HL-60 (cell line): ENCODE data around the gene CAMK2G.

Experiments
- DNase-seq, 2 experiments: peaks; one replicate each; pipeline ENCODE4 v3.0.0-alpha.2; 2010 to 2020; ENCODE audit warnings: low read depth in 1 of 2, low spot score in 1 of 2
- H3K27ac ChIP-seq: fragments of 250-450 bp; sonication (Bioruptor Pico); replicated peaks from 2 replicates; pipeline ENCODE4 v1.5.1; 2020; ENCODE audit warnings: mild to moderate bottlenecking, moderate library complexity
- H3K27me3 ChIP-seq: fragments of 250-450 bp; sonication (Bioruptor Pico); 2 replicates; pipeline ENCODE4 v1.5.1; 2021; ENCODE audit warnings: mild to moderate bottlenecking, moderate library complexity; ENCODE audit not compliant: insufficient read depth, poor library complexity, severe bottlenecking
- H3K4me3 ChIP-seq: replicated peaks from 2 replicates; pipeline ENCODE4 v1.5.1; 2011; ENCODE audit warnings: mild to moderate bottlenecking, control low read depth, low read length; ENCODE audit not compliant: insufficient read depth
- GABPA ChIP-seq: IDR thresholded peaks from 2 replicates; pipeline ENCODE4 v1.6.1; 2012; ENCODE audit warnings: low read depth
- POLR2AphosphoS5 ChIP-seq: IDR thresholded peaks from 2 replicates; pipeline ENCODE4 v1.6.1; 2012; ENCODE audit warnings: low read depth
- SPI1 ChIP-seq: IDR thresholded peaks from 2 replicates; pipeline ENCODE4 v1.6.1; 2012; ENCODE audit warnings: low read depth, mild to moderate bottlenecking, borderline replicate concordance
- TF ChIP-seq, protein P1 (sequence below): IDR thresholded peaks from 2 replicates; pipeline ENCODE4 v1.6.1; 2012; ENCODE audit warnings: low read depth; ENCODE audit not compliant: insufficient replicate concordance
- TF ChIP-seq, protein P2 (sequence below): IDR thresholded peaks from one replicate; pipeline ENCODE4 v1.5.1; 2011; ENCODE audit warnings: low read length, control low read depth, inconsistent platforms; ENCODE audit not compliant: insufficient read depth

CAMK2G gene

DNA sequence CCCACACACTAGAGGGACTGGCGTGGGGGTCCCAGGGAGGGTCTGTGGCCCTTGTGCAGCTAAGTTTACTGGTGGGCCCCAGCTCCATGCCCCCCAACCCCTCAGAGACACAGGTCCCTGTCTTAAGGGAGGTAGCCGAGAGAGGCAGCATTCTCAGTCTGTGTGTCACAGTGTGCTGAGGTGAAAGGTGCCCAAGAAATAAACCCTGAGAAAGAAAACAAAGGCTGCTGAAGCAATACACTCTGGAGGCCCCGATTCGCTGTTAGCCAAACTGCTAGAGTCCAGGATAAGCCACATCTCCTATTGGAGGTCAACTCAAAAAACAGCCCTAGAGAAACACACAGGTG is 34.3 kb downstream of the CAMK2G start:
- no peak for DNase-seq
- H3K4me3 ChIP-seq: no peak overlapping the region
- no peak overlapping the region for H3K27ac ChIP-seq
- no peaks in the 10 kb centered on the region for H3K27me3 ChIP-seq
- TF ChIP-seq, protein P1, sequence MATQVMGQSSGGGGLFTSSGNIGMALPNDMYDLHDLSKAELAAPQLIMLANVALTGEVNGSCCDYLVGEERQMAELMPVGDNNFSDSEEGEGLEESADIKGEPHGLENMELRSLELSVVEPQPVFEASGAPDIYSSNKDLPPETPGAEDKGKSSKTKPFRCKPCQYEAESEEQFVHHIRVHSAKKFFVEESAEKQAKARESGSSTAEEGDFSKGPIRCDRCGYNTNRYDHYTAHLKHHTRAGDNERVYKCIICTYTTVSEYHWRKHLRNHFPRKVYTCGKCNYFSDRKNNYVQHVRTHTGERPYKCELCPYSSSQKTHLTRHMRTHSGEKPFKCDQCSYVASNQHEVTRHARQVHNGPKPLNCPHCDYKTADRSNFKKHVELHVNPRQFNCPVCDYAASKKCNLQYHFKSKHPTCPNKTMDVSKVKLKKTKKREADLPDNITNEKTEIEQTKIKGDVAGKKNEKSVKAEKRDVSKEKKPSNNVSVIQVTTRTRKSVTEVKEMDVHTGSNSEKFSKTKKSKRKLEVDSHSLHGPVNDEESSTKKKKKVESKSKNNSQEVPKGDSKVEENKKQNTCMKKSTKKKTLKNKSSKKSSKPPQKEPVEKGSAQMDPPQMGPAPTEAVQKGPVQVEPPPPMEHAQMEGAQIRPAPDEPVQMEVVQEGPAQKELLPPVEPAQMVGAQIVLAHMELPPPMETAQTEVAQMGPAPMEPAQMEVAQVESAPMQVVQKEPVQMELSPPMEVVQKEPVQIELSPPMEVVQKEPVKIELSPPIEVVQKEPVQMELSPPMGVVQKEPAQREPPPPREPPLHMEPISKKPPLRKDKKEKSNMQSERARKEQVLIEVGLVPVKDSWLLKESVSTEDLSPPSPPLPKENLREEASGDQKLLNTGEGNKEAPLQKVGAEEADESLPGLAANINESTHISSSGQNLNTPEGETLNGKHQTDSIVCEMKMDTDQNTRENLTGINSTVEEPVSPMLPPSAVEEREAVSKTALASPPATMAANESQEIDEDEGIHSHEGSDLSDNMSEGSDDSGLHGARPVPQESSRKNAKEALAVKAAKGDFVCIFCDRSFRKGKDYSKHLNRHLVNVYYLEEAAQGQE: no peak
- TF ChIP-seq, protein P2, sequence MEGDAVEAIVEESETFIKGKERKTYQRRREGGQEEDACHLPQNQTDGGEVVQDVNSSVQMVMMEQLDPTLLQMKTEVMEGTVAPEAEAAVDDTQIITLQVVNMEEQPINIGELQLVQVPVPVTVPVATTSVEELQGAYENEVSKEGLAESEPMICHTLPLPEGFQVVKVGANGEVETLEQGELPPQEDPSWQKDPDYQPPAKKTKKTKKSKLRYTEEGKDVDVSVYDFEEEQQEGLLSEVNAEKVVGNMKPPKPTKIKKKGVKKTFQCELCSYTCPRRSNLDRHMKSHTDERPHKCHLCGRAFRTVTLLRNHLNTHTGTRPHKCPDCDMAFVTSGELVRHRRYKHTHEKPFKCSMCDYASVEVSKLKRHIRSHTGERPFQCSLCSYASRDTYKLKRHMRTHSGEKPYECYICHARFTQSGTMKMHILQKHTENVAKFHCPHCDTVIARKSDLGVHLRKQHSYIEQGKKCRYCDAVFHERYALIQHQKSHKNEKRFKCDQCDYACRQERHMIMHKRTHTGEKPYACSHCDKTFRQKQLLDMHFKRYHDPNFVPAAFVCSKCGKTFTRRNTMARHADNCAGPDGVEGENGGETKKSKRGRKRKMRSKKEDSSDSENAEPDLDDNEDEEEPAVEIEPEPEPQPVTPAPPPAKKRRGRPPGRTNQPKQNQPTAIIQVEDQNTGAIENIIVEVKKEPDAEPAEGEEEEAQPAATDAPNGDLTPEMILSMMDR: no peak
- TF ChIP-seq SPI1 (no peak), POLR2AphosphoS5 (no peak), GABPA (no peak)

DNA sequence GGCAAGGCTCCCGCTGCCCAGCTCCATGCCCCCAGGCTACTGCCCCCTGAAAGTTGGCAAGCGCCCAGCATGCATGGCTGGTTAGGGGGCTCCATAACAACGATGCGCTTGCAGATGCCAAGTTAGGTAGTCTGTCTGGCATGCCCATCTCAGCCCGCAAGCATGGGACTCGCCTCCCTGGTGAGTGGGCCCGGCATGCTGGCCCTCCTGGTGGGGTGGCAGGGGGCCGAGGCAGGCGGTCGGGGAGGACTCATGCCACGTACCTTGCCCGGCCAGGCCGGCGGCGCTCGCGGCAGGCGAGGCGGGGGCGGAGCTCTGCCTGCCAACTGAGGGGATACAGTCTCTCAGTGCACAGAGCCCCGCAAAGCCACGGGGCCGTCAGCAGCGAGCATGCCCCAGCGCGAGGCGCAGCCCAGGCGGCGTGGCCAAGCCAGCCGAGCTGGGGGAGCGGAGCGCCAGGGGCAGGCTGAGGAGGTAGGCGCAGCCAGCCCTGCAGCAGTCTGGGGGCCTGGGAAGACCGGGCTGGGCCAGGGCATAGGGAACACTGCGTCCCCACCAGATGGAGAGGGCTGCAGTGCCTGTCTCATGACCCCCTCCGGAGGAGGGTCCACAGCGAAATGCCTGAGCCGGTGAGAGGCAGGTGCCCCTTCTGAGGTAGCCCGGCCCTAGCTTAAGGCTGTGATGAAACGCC is 34.9 kb downstream of the CAMK2G start:
- Histone ChIP-seq H3K27ac (no peak overlapping the region), H3K4me3 (no peak overlapping the region), H3K27me3 (no peaks in the 10 kb centered on the region)
- TF ChIP-seq POLR2AphosphoS5: no peak
- TF ChIP-seq, protein P1: no peak
- TF ChIP-seq GABPA: no peak
- TF ChIP-seq, protein P2: no peak
- TF ChIP-seq SPI1: no peak
- no peak for DNase-seq

DNA sequence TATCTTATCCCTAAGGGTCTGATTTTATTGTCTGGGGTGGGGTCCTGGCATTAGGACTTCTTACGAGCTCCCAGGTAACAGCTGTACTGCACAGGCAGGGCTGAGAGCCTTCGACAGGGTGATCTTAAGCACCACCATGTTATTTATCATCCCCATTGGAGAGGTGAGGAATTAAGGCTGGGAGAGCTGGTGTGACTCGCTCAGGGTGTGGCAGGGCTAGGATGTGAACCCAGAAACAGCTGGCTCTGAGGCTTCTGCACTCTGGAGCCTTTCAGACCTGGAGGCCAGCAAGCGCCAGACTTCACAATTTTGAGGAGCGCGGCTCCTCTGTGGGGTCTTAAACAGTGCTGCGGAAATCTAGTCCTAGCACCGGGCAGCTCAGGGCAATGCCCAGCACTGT is 35.5 kb downstream of the CAMK2G start:
- Histone ChIP-seq H3K27ac (no peak overlapping the region), H3K27me3 (no peaks in the 10 kb centered on the region), H3K4me3 (no peak overlapping the region)
- DNase-seq: no peak
- TF ChIP-seq POLR2AphosphoS5 (no peak), GABPA (no peak)
- TF ChIP-seq, protein P1: no peak
